ENCODE data around the gene PIAS2.
"Not testable (repeated sequence)": the region's sequence is repeated elsewhere in the genome, so short reads cannot be mapped to it uniquely, and the experiment has no call there.

- TF ChIP-seq POLR2A, POLR2AphosphoS5 (IDR thresholded peaks at IDR 0.05; ENCODE audit: low read depth, low read length): not testable (repeated sequence)
Measured at GRCh38 chr18:46865245-46865644, 52.1 kb downstream of the PIAS2 start.

All from GM12892 (cell line).